Measurements from ENCODE around the gene TRAF3.

Gene TRAF3

DNA sequence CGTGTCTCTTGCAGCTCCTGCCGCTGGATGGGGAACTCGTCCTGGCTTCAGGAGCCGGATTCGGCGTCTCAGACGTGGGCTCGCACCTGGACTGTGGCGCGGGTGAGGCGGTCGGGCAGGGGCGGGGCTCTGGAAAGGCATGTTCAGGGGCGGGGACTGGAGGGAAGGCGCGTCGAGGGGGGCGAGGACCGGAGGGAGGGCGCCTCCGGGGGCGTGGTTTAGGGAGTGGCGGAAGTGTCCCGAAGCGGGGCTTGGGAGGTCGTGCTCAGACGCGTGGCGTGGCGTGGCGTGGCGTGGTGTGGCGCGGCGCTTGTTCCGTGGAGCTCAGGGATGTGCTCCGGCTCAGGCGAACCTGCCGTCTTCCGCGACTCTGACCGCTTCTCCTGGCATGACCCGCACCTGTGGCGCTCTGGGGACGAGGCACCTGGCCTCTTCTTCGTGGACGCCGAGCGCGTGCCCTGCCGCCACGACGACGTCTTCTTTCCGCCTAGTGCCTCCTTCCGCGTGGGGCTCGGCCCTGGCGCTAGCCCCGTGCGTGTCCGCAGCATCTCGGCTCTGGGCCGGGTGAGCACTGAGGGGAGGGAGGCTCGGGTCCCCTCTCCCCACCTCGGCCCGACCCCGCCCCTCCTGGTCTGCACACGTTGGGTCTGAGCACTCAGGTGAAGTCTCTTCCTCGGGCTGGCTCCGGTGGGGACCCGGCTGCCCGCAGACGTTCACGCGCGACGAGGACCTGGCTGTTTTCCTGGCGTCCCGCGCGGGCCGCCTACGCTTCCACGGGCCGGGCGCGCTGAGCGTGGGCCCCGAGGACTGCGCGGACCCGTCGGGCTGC, 151.4 kb downstream of the TRAF3 start:
- ATAC-seq (ENCODE audit: insufficient read depth, low read depth) (peak; percentile 89), DNase-seq (peak; percentile 85)
- Histone ChIP-seq H3K27me3 (ENCODE audit: insufficient read depth, low read length, poor library complexity) (no peaks in the 10 kb centered on the region), H3K9me3 (ENCODE audit: insufficient read depth, low read length, severe bottlenecking) (no peaks in the 10 kb centered on the region), H4K20me1 (ENCODE audit: insufficient read depth, low read length) (no peaks in the 10 kb centered on the region), H3K4me3 (ENCODE audit: low read depth in 1 of 2, low read length in 2 of 2) (peak overlapping the region in 1 of 2 experiments; percentile 56; a peak in 2 of 4 replicates), H3K4me1 (ENCODE audit: insufficient read depth, low read length) (peaks cover 16% of the 10 kb centered on the region), H3K27ac (ENCODE audit: low read length) (no peak overlapping the region), H3K4me2 (ENCODE audit: insufficient read depth, low read length) (peak overlapping the region; percentile 79), H3K9ac (ENCODE audit: low read depth, low read length) (peak overlapping the region; percentile 40), H2AFZ (ENCODE audit: low read depth, low read length) (peak overlapping the region; percentile 82), H3K36me3 (ENCODE audit: insufficient read depth, low read length) (no peaks in the 10 kb centered on the region), H3K79me2 (ENCODE audit: insufficient read depth, low read length) (no peaks in the 10 kb centered on the region)
- TF ChIP-seq, protein P1, sequence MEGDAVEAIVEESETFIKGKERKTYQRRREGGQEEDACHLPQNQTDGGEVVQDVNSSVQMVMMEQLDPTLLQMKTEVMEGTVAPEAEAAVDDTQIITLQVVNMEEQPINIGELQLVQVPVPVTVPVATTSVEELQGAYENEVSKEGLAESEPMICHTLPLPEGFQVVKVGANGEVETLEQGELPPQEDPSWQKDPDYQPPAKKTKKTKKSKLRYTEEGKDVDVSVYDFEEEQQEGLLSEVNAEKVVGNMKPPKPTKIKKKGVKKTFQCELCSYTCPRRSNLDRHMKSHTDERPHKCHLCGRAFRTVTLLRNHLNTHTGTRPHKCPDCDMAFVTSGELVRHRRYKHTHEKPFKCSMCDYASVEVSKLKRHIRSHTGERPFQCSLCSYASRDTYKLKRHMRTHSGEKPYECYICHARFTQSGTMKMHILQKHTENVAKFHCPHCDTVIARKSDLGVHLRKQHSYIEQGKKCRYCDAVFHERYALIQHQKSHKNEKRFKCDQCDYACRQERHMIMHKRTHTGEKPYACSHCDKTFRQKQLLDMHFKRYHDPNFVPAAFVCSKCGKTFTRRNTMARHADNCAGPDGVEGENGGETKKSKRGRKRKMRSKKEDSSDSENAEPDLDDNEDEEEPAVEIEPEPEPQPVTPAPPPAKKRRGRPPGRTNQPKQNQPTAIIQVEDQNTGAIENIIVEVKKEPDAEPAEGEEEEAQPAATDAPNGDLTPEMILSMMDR (IDR thresholded peaks at IDR 0.05; ENCODE audit: borderline replicate concordance, extremely low read depth, low read length, poor library complexity, severe bottlenecking), result no peak
- no peak for TF ChIP-seq EZH2 (IDR thresholded peaks at IDR 0.05; ENCODE audit: borderline replicate concordance, low read depth, low read length, severe bottlenecking)

GRCh38 chr14:102929241-102930137, 152.2 kb downstream of the TRAF3 start:
- no peak overlapping the region for H3K27ac ChIP-seq (ENCODE audit: low read length)
- no peaks in the 10 kb centered on the region for H3K79me2 ChIP-seq (ENCODE audit: insufficient read depth, low read length)
- DNase-seq, result no peak
- ATAC-seq (ENCODE audit: insufficient read depth, low read depth), result no peak
- H3K36me3 ChIP-seq (ENCODE audit: insufficient read depth, low read length), result no peaks in the 10 kb centered on the region
- H3K27me3 ChIP-seq (ENCODE audit: insufficient read depth, low read length, poor library complexity), result no peaks in the 10 kb centered on the region
- H3K4me1 ChIP-seq (ENCODE audit: insufficient read depth, low read length), result peaks cover 16% of the 10 kb centered on the region
- H3K9me3 ChIP-seq (ENCODE audit: insufficient read depth, low read length, severe bottlenecking), result no peaks in the 10 kb centered on the region
- H2AFZ ChIP-seq (ENCODE audit: low read depth, low read length), result peak overlapping the region; percentile 82
- peak overlapping the region; percentile 40; the same call in 1 of the 2 replicates for H3K9ac ChIP-seq (ENCODE audit: low read depth, low read length)
- H4K20me1 ChIP-seq (ENCODE audit: insufficient read depth, low read length), result no peaks in the 10 kb centered on the region
- TF ChIP-seq EZH2 (IDR thresholded peaks at IDR 0.05; ENCODE audit: borderline replicate concordance, low read depth, low read length, severe bottlenecking), result no peak
- TF ChIP-seq, protein P1 (IDR thresholded peaks at IDR 0.05; ENCODE audit: borderline replicate concordance, extremely low read depth, low read length, poor library complexity, severe bottlenecking), result no peak
- peak overlapping the region in 1 of 2 experiments; percentile 56; a peak in 2 of 4 replicates for H3K4me3 ChIP-seq (ENCODE audit: low read depth in 1 of 2, low read length in 2 of 2)
- H3K4me2 ChIP-seq (ENCODE audit: insufficient read depth, low read length), result peak overlapping the region; percentile 79

- H3K4me1 ChIP-seq (ENCODE audit: insufficient read depth, low read length), result peaks cover 16% of the 10 kb centered on the region
- H3K4me3 ChIP-seq (ENCODE audit: low read depth in 1 of 2, low read length in 2 of 2), result no peak overlapping the region
- H3K27ac ChIP-seq (ENCODE audit: low read length), result no peak overlapping the region
- no peaks in the 10 kb centered on the region for H3K79me2 ChIP-seq (ENCODE audit: insufficient read depth, low read length)
- no peak for ATAC-seq (ENCODE audit: insufficient read depth, low read depth)
- no peak for DNase-seq
- TF ChIP-seq, protein P1 (IDR thresholded peaks at IDR 0.05; ENCODE audit: borderline replicate concordance, extremely low read depth, low read length, poor library complexity, severe bottlenecking), result no peak
- no peak for TF ChIP-seq EZH2 (IDR thresholded peaks at IDR 0.05; ENCODE audit: borderline replicate concordance, low read depth, low read length, severe bottlenecking)
- no peaks in the 10 kb centered on the region for H3K9me3 ChIP-seq (ENCODE audit: insufficient read depth, low read length, severe bottlenecking)
- H2AFZ ChIP-seq (ENCODE audit: low read depth, low read length), result no peak overlapping the region
- H3K4me2 ChIP-seq (ENCODE audit: insufficient read depth, low read length), result no peak overlapping the region
- no peaks in the 10 kb centered on the region for H3K36me3 ChIP-seq (ENCODE audit: insufficient read depth, low read length)
- no peaks in the 10 kb centered on the region for H4K20me1 ChIP-seq (ENCODE audit: insufficient read depth, low read length)
- H3K9ac ChIP-seq (ENCODE audit: low read depth, low read length), result no peak overlapping the region
- no peaks in the 10 kb centered on the region for H3K27me3 ChIP-seq (ENCODE audit: insufficient read depth, low read length, poor library complexity)
Observed at GRCh38 chr14:102930138-102930752, 153.0 kb downstream of the TRAF3 start.

All from DND-41 (cell line).